K562 (cell line): ENCODE measurements around the gene CDYL. TPM values are rescaled to one million over a fixed set of nuclear protein-coding genes. Genes with fewer than 3 reads are reported as not detected.

Experiments
- ATAC-seq: fragments of 200-7000 bp; cut with Tn5 transposase; 3 replicates; pipeline ENCODE4 v1.9.1; 2020; ENCODE audit warnings: moderate library complexity
- BruUV-seq: library from RNA; stranded (reverse); fragments of 400-500 nt; replicated peaks from 2 replicates; lab custom pipeline; 2021; lab: Mats Ljungman, UMichigan
- CTCF ChIA-PET: fragments of 300-600 bp; formaldehyde crosslinking; extraction: SDS; loops from one replicate; lab custom pipeline; 2021; ENCODE audit warnings: low intra/inter-chr PET ratio; lab: Yijun Ruan, JAX
- POLR2A ChIA-PET: fragments of 300-600, 350-650 bp; sonication (Branson Sonifier 250); formaldehyde crosslinking; extraction: SDS; loops from one replicate; lab custom pipeline; 2021; ENCODE audit warnings: antibody characterized with exemption, inconsistent platforms; lab: Yijun Ruan, JAX
- DNase-seq, 4 experiments: peaks; one replicate each; pipeline versions ENCODE4 v3.0.0 to v3.0.0-alpha.2; 2011 to 2018; ENCODE audit warnings: low spot score in 3 of 4, mixed read lengths in 3 of 4; ENCODE audit errors: extremely low read depth in 1 of 4
- FAIRE-seq: peaks from 2 replicates; lab custom pipeline; 2011; peaks lifted over from hg19 to GRCh38; lab: Jason Lieb, UNC
- H2AFZ ChIP-seq: 2 replicates; pipeline ENCODE4 v1.6.0; 2011; ENCODE audit warnings: low read depth, low read length, control low read depth, inconsistent platforms
- H3K27ac ChIP-seq: fragments of 200-600 bp; 3 replicates; pipeline ENCODE4 v1.8.0; 2011; ENCODE audit warnings: low read depth, mild to moderate bottlenecking, control low read depth, inconsistent platforms, low read length, moderate library complexity, mixed read lengths; ENCODE audit errors: extremely low read depth
- H3K27me3 ChIP-seq, 2 experiments: fragments of 300-600 bp in 1 of 2; 2 replicates in 1 of 2; 3 replicates in 1 of 2; pipeline versions ENCODE4 v1.6.0 to v1.8.0; 2011; ENCODE audit warnings: inconsistent platforms in 2 of 2, low read length in 2 of 2, mild to moderate bottlenecking in 1 of 2, mixed read lengths in 1 of 2, moderate library complexity in 1 of 2; ENCODE audit not compliant: control insufficient read depth in 2 of 2, insufficient read depth in 2 of 2
- H3K36me3 ChIP-seq: fragments of 300-600 bp; 3 replicates; pipeline ENCODE4 v1.8.0; 2011; ENCODE audit warnings: mild to moderate bottlenecking, low read length, inconsistent platforms; ENCODE audit not compliant: control insufficient read depth, insufficient read depth
- H3K4me1 ChIP-seq, 2 experiments: fragments of 200-600 bp in 1 of 2; replicated peaks in 1 of 2; 2 replicates in 1 of 2; 3 replicates in 1 of 2; pipeline versions ENCODE4 v1.5.1 to v1.8.0; 2011; ENCODE audit warnings: inconsistent platforms in 2 of 2, low read length in 2 of 2, mild to moderate bottlenecking in 1 of 2, mixed read lengths in 1 of 2, moderate library complexity in 1 of 2; ENCODE audit not compliant: control insufficient read depth in 2 of 2, insufficient read depth in 2 of 2
- H3K4me2 ChIP-seq: 2 replicates; pipeline ENCODE4 v1.6.1; 2011; ENCODE audit warnings: low read length, control low read depth, inconsistent platforms, mixed read lengths; ENCODE audit not compliant: insufficient read depth
- H3K4me3 ChIP-seq: fragments of 200-600 bp; sonication (generic), shearing (Covaris generic); 2 replicates; pipeline ENCODE4 v1.5.1; 2016; ENCODE audit warnings: control low read depth, inconsistent platforms
- H3K79me2 ChIP-seq: fragments of 200-600 bp; 3 replicates; pipeline ENCODE4 v1.8.0; 2011; ENCODE audit warnings: low read length, inconsistent platforms; ENCODE audit not compliant: control insufficient read depth, insufficient read depth
- H3K9ac ChIP-seq, 2 experiments: 2 replicates each; pipeline versions ENCODE4 v1.6.0 to v1.6.1; 2011; ENCODE audit warnings: low read depth in 2 of 2, low read length in 2 of 2, control low read depth in 1 of 2, inconsistent platforms in 1 of 2, mild to moderate bottlenecking in 1 of 2, mixed read lengths in 1 of 2; ENCODE audit not compliant: insufficient read depth in 1 of 2
- H3K9me1 ChIP-seq: one replicate; pipeline ENCODE4 v1.6.0; 2011; ENCODE audit warnings: inconsistent platforms, mild to moderate bottlenecking, low read length, moderate library complexity; ENCODE audit not compliant: control insufficient read depth, insufficient read depth
- H3K9me3 ChIP-seq: replicated peaks from 2 replicates; pipeline ENCODE4 v1.5.1; 2011; ENCODE audit warnings: low read depth, low read length, inconsistent platforms; ENCODE audit not compliant: control insufficient read depth, insufficient read depth
- H4K20me1 ChIP-seq: replicated peaks from 2 replicates; pipeline ENCODE4 v1.6.1; 2011; ENCODE audit warnings: low read length, inconsistent platforms, mixed read lengths; ENCODE audit not compliant: control insufficient read depth, insufficient read depth
- ARHGAP35 ChIP-seq: fragments of 450-650 bp; IDR thresholded peaks from 2 replicates; pipeline ENCODE4 v1.6.1; 2018; ENCODE audit not compliant: partially characterized antibody
- ATF7 ChIP-seq: fragments of 450-650 bp; IDR thresholded peaks from 2 replicates; pipeline ENCODE4 v1.7.1; 2014; ENCODE audit warnings: mild to moderate bottlenecking, moderate library complexity
- CREB3 ChIP-seq: fragments of 450-650 bp; conservative IDR thresholded peaks from 2 replicates; pipeline ENCODE4 v1.6.1; 2016; ENCODE audit warnings: missing genetic modification characterization, low read depth, mild to moderate bottlenecking, missing compliant biosample characterization, moderate library complexity
- CTCFL ChIP-seq: IDR thresholded peaks from 2 replicates; pipeline ENCODE4 v1.6.1; 2011; ENCODE audit warnings: borderline replicate concordance, low read depth, mild to moderate bottlenecking, moderate library complexity, low read length; ENCODE audit not compliant: insufficient read depth, poor library complexity, severe bottlenecking
- DDX20 ChIP-seq: fragments of 450-650 bp; IDR thresholded peaks from 2 replicates; pipeline ENCODE4 v1.6.1; 2016; ENCODE audit warnings: missing genetic modification characterization, low read depth, mild to moderate bottlenecking, missing compliant biosample characterization, moderate library complexity
- DNMT1 ChIP-seq: fragments of 450-650 bp; IDR thresholded peaks from 2 replicates; pipeline ENCODE4 v1.6.1; 2016; ENCODE audit warnings: antibody characterized with exemption, mild to moderate bottlenecking
- EZH2 ChIP-seq: IDR thresholded peaks from 2 replicates; pipeline ENCODE4 v1.6.1; 2012; ENCODE audit warnings: low read depth, mild to moderate bottlenecking, inconsistent platforms, low read length, borderline replicate concordance
- HNRNPK ChIP-seq: fragments of 200-400 bp; formaldehyde crosslinking; IDR thresholded peaks from one replicate; pipeline ENCODE4 v1.6.1; 2018; ENCODE audit warnings: mild to moderate bottlenecking, low read depth, low read length; ENCODE audit not compliant: poor library complexity, severe bottlenecking
- JUND ChIP-seq, 2 experiments: IDR thresholded peaks; 2 replicates in 1 of 2; 3 replicates in 1 of 2; pipeline ENCODE4 v1.6.1; 2011; ENCODE audit warnings: borderline replicate concordance in 2 of 2, low read depth in 2 of 2, low read length in 2 of 2, improper control_type of control experiment in 1 of 2, missing biosample characterization in 1 of 2, missing genetic modification characterization in 1 of 2, missing genetic modification reagents in 1 of 2
- KLF16 ChIP-seq: IDR thresholded peaks from 2 replicates; pipeline ENCODE4 v1.6.1; 2016; ENCODE audit warnings: antibody characterized with exemption
- MCM7 ChIP-seq, 2 experiments: fragments of 450-650 bp; IDR thresholded peaks; 2 replicates each; pipeline ENCODE4 v1.6.1; 2016 to 2018
- PRMT5 ChIP-seq: sonication (generic); formaldehyde crosslinking; IDR thresholded peaks from 2 replicates; pipeline ENCODE4 v1.5.0; 2020; ENCODE audit warnings: missing genetic modification reagents
- TCFL5 ChIP-seq: fragments of 250-450 bp; sonication (Bioruptor Pico); conservative IDR thresholded peaks from 2 replicates; pipeline ENCODE4 v1.6.1; 2021; ENCODE audit warnings: mild to moderate bottlenecking, moderate library complexity, matching md5 sums
- TRIM24 ChIP-seq, 2 experiments: fragments of 450-650 bp; IDR thresholded peaks; 2 replicates each; pipeline ENCODE4 v1.6.1; 2016
- XRCC5 ChIP-seq: fragments of 200-400 bp; formaldehyde crosslinking; IDR thresholded peaks from 2 replicates; pipeline ENCODE4 v1.6.1; 2017; ENCODE audit warnings: low read depth, mild to moderate bottlenecking, low read length
- ZNF224 ChIP-seq: sonication (generic); formaldehyde crosslinking; IDR thresholded peaks from 2 replicates; pipeline ENCODE4 v1.8.0; 2022; ENCODE audit warnings: mild to moderate bottlenecking, missing genetic modification reagents
- ZNF232 ChIP-seq: sonication (generic); formaldehyde crosslinking; IDR thresholded peaks from 2 replicates; pipeline ENCODE4 v1.8.0; 2022; ENCODE audit warnings: mild to moderate bottlenecking, missing genetic modification reagents
- ZNF449 ChIP-seq: fragments of 250-450 bp; sonication (Bioruptor Pico); IDR thresholded peaks from 2 replicates; pipeline ENCODE4 v1.8.0; 2022; ENCODE audit warnings: moderate library complexity, mild to moderate bottlenecking, inconsistent platforms
- in situ Hi-C: fragments of 300-500 bp; cut with MboI; formaldehyde crosslinking; loops from 4 replicates; pipeline ENCODE4 v1.15.0; 2018; ENCODE audit warnings: inconsistent platforms, mixed read lengths
- intact Hi-C: fragments of 100-400 bp; cut with micrococcal nuclease; formaldehyde crosslinking; loops from 2 replicates; pipeline ENCODE4 v1.14.2; 2022
- polyA plus RNA-seq, 8 experiments: library from polyadenylated mRNA; depleted of rRNA in 4 of 8; stranded (reverse) in 5 of 8; unstranded in 3 of 8; fragments of >200 nt; fragmentation: Nextera tagmentation in 2 of 8; fragmentation: Illumina TruSeq in 1 of 8; extraction: Ambion mirVana in 2 of 8; extraction: Trizol in 1 of 8; gene quantifications; 2 replicates each; pipeline versions ENCODE4 v1.2.1 to v1.2.3, GENCODE V29; 2011 to 2014; ENCODE audit warnings: inconsistent platforms in 1 of 8, missing spikeins in 1 of 8
- total RNA-seq, 7 experiments: library from RNA; depleted of rRNA in 6 of 7; stranded (reverse); fragments of >200 nt in 6 of 7; fragmentation: Illumina TruSeq in 2 of 7; extraction: Trizol in 2 of 7; gene quantifications; 2 replicates each; pipeline versions ENCODE4 v1.2.1 to v1.2.3, GENCODE V29; 2011 to 2021; ENCODE audit warnings: low replicate concordance in 1 of 7

CDYL gene
- total and polyA plus RNA-seq, 9 of the 15 experiments (the other 6 are each of a cell fraction or from before 2014, with no cell fraction given): 8.1 to 45.8 (median 40.8) TPM

- no peak for FAIRE-seq
- no peak for DNase-seq
- peaks cover 96% of the 10 kb centered on the region for H3K79me2 ChIP-seq
- H3K4me2 ChIP-seq: no peak overlapping the region
- peaks cover 5% of the 10 kb centered on the region for H3K9me3 ChIP-seq
- BruUV-seq: no TSS peak
- no peaks in the 10 kb centered on the region for H3K9me1 ChIP-seq
- no peaks in the 10 kb centered on the region for H3K27me3 ChIP-seq
- ChIA-PET CTCF (no interaction called here), POLR2A (interaction anchor here (1.0 kb wide), 1 partner anchor 12 kb away, joined by 4 read pairs; no protein-coding TSS in a partner anchor)
- no peak for TF ChIP-seq KLF16
- TF ChIP-seq CREB3 (tag): no peak
- TF ChIP-seq TRIM24 (IDR thresholded peaks at IDR 0.05): no peak
- TF ChIP-seq ARHGAP35: no peak
- TF ChIP-seq PRMT5: no peak
- TF ChIP-seq ZNF449 (CRISPR knock-in tag): no peak
- TF ChIP-seq CTCFL: no peak
- no peak for TF ChIP-seq ATF7
- TF ChIP-seq HNRNPK: no peak
- TF ChIP-seq XRCC5: no peak
- TF ChIP-seq JUND (IDR thresholded peaks at IDR 0.05; ENCODE audit: borderline replicate concordance, low read depth, low read length): no peak
- TF ChIP-seq JUND (tag; IDR thresholded peaks at IDR 0.05; ENCODE audit: borderline replicate concordance, low read depth, low read length): no peak
- no peak for TF ChIP-seq MCM7 (IDR thresholded peaks at IDR 0.05)
- no peak for TF ChIP-seq EZH2
- TF ChIP-seq DDX20 (tag): no peak
- no peak for TF ChIP-seq ZNF224 (CRISPR knock-in tag)
- TF ChIP-seq ZNF232: no peak
- TF ChIP-seq TCFL5 (CRISPR knock-in tag): no peak
- no peak for TF ChIP-seq DNMT1
- H3K4me3 ChIP-seq: no peak overlapping the region
- H4K20me1 ChIP-seq: peaks cover 6% of the 10 kb centered on the region
- in situ Hi-C loops (no loop called here), intact Hi-C loops (no loop called here)
- H2AFZ ChIP-seq: no peak overlapping the region
- H3K9ac ChIP-seq: no peak overlapping the region
- no peak for ATAC-seq
- H3K4me1 ChIP-seq: peaks cover 0 to 22% of the 10 kb centered on the region in 2 experiments; a peak in 3 of 5 replicates
- H3K27ac ChIP-seq: no peak overlapping the region
- no peaks in the 10 kb centered on the region for H3K36me3 ChIP-seq
Observed at GRCh38 chr6:4814212-4814611, 38.0 kb downstream of the CDYL start.
